GM20431 (cell line): ENCODE data around the gene ZBTB8OS.
"Not testable (repeated sequence)": the region's sequence is repeated elsewhere in the genome, so short reads cannot be mapped to it uniquely, and the experiment has no call there.

Source experiments
- in situ Hi-C: fragments of 300-500 bp; cut with MseI, MboI; formaldehyde crosslinking; loops from one replicate; pipeline ENCODE4 v1.15.0; 2020; ENCODE audit warnings: low sequenced_read_pairs; ENCODE audit not compliant: unreplicated experiment

Gene ZBTB8OS

DNA sequence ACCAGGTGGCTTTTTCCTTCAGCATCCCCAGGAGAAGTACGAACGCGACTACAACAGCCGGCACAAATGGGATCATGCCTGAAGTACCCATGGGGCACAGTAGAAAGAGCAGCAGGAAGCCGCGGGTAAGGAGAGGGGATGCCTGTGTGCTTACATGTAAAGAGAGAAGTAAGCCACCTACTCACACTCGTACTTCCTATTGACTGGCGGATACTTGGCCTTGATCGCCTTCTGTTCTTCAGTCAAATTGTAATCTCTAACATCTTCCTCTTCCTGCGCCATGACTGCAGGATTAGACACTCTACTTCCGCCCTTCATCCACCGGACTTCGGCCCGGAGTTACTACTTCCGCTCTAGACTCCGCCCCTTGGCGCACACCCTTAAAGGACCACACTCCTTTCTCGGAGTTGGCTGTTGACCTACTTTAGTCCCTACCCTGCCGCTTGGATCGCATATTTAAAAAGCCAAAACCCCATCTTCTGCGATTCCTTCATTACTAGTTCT is at the start of gene ZBTB8OS:
TSS of gene ZBTB8OS (minus strand) at position 303 of the 504 bp plus-strand sequence. CDS start at position 282, 21 bp downstream.
- in situ Hi-C loops: no loop called here

DNA sequence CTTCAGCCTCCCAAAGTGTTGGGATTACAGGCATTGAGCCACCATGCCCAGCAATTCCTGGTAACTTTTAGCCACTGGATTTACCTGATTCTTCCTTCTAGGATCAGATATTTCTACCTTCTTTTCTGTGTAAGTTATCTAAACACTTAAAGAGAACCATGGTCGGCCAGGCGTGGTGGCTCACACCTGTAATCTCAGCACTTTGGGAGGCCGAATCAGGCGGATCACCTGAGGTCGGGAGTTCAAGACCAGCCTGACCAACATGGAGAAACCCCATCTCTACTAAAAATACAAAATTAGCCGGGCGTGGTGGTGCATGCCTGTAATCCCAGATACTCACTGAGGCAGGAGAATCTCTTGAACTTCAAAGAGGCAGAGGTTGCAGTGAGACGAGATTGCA is 46.6 kb upstream of the ZBTB8OS start:
- in situ Hi-C loops: not testable (repeated sequence)

DNA sequence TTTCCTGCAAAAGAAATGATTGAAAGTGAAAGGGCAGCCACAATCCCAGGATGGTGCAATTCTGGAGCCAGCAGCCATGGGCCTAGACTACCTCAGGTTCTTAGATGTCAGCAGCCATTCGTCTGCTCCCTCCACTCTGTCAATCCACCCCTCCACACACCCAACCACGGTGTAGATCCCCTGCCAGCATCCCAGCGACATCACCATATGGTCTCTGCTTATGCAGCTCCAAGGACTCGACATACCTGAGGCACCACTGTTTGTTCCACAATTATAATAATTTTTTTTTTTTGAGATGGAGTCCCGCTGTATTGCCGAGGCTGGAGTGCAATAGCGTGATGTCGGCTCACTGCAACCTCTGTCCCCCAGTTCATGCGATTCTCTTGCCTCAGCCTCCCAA is 45.7 kb upstream of the ZBTB8OS start:
- in situ Hi-C loops: no loop called here

DNA sequence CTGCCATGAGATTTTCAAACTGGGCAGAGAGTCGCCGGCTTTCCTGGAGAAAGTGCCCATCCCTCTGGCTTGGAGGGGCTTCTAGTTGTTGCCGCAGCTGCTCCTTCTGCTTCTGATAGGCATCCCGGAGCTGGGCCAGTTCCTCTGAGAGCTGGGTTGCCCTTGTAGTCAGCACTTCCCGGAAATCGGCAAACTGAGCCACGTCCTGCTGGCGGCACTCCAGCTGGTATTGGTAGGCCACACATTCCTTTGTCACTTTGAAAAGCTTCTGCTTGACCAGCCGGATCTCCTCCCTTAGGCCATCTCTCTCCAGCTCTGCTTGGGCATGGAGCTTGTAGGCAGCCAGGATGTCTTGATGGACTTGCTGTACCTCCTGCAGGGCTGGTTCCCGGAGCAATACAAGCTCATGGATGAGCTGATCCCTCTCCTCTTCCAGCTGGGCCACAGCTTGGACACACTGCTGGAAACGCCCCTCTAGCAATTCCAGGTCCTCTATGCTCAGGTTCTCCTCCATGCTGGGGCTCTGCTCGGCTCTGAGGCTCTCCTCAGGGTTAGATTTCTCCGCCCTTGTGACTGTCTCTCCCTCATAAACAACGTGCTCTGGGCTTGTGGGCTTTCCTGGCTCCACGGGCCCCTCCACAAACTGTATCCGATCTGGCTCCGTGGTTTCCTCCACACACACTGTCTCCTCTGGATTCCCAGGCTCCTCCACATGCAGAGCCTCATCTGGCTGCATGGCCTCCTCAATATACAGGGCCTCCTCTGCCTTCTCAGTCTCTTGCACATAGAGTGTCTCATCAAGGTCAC is 45.0 kb upstream of the ZBTB8OS start:
- in situ Hi-C loops: no loop called here

DNA sequence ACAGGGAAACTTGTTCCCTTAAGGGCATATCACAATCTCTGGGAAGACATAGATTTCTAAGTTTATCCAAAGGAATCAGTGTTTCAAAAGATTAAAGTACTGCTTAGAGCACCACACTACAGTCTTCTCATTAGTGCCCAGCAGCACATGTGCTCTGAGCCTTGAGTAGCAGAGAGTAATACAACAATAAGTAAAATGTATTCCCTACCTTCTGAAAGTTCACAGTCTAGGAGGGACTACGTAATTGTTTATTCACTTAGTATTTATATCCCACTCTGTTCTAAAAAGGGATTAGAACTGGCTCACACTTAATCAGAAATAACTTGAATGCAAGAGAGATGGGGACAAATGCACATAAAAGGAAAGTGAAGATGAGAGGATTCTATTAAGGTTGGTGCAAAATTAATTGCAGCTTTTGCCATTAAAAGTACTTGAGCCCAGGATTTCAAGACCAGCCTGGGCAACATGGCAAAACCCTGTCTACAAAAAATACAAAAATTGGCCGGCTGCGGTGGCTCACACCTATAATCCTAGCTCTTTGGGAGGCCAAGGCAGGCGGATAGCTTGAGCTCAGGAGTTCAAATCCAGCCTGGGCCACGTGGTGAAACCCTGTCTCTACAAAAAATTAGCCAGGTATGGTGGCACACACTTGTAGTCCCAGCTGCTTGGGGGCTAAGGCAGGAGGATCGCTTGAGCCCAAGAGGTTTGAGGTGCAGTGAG is 43.3 kb upstream of the ZBTB8OS start:
- in situ Hi-C loops: no loop called here

DNA sequence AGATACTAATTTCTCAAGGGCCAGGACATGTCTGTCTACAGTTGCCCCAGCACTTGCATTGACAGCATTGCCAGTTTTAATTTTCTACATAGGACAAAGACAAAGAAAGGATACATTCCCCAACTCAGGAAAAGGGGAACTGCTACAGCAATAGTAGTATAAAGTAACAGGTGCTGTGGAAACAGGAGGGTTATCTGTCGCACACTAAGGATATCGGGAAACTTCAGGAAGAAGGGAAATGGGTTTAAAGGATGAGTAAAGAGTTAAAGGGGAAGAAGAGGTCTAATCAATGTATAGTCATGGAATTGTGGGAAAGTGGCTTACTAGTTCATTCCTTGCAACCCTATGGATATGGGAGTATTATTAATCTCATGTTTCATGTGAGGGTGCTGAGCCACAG is 36.0 kb upstream of the ZBTB8OS start:
- in situ Hi-C loops: no loop called here

DNA sequence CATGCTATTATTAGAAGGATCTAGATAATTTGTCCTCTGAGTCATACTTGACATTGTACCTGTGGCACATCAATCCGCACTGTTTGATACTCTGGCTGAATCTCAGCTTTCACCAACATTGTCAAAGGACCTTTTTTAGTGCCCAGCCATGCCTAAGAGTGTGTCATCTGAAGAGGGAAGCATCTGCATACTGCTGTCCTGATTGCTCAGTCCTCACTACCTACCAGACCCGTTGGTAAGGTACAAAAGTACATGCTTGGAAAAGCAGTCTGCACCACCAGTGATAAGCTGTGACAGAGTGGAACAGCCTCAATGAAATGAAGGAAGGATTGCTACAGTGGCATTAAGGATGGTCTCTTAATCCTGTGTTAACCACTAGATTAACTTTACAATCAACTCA is 35.1 kb upstream of the ZBTB8OS start:
- in situ Hi-C loops: no loop called here

DNA sequence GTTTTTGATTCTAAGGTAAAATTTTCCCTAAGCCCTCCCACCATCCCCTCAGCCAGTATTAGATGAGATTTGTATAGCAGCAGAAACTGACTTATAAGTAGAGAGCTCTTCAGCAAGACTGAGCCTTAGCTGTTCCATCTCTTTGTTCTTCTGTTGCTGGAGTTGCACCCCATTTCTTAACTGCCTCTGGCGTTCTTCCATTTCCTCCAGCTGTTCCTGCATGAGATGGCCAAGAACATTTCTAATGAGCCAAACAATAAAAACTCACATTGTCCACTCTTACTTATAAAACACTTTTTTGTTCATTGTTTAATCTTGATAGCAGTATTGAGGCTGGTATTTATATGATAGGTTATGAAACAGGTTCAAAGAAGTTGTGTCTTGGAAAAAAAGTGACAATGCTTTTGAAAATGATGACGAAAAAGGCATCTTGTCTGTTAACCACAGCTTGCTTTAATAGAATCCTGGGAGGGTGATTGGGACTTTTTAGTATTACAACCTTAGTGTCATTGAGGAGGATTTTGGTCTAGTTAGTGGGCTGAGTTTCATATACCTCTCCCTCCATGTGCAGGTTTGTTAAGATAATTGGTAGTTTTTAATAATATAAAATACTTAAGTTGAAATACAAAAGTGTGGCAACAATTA is 33.9 kb upstream of the ZBTB8OS start:
- in situ Hi-C loops: no loop called here

DNA sequence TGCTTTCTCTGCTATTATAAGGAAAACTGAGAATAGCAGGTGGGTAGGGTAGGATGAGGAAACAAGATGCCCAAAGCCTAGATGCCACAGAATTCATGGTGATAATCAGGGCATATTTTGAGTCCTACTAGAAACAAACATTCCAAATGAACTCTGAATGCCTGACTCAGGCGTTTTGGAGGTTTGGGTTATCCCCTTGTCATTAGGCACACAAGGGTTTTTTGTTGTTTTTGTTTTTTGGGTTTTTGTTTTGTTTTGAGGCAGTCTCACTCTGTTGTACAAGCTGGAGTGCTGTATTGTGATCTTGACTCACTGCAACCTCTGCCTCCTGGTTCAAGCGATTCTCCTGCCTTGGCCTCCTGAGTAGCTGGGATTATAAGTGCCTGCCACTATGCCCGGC is 33.0 kb upstream of the ZBTB8OS start:
- in situ Hi-C loops: no loop called here

DNA sequence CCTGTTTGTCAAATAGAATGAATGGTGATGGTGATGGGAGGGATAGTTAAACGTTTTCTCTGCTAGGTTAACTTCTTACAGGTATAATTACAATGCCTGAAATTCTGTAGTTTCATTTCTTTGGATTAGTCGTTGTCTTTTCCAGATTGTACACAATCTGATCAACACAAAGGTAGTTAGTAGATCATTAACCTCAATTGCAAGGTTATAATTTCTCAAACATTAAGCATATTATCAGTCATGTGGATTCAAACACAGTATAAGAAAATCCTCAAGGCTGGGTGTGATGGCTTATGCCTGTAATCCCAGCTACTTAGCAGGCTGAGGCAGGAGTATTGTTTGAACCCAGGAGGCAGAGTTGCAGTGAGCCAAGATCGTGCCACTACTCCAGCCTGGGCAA is 31.6 kb upstream of the ZBTB8OS start:
- in situ Hi-C loops: no loop called here

DNA sequence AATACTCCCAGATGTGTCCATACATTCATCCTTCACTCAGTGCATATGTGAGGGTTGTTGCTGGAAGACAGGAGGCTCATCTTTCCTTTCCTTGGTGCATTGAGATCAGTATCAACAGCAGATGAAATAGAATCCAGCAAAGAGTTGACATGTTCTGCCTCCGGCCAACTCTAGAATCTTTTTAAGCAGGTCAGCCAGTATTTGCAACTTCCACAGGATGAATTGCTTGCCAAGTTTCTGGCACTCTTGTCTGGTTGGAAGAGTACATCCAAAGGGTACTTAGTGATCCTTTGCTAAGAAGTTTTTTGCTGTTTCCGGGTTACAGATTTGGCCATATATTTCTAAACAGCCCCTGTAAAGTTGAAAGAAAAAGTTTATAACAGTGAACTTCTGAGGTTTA is 31.2 kb upstream of the ZBTB8OS start:
- in situ Hi-C loops: no loop called here

DNA sequence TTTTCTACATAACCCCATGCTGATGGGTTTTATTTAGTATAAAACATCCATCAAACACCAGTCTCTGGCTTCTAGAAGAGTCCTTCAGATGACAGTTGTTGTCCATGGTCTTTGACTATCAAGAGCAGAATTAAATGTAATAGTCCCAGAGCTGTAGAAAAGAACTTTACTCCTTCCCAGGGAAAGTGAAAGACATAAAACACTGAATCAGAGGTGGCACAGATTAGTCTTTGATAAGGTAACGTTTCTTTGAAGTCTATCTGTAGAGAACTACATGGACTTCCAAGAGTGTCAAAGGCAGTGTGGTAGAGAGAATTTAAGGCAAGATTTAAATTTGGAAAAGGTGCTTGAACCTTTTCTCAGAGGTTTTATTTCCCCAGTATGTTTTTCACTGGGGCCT is 30.3 kb upstream of the ZBTB8OS start:
- in situ Hi-C loops: no loop called here

DNA sequence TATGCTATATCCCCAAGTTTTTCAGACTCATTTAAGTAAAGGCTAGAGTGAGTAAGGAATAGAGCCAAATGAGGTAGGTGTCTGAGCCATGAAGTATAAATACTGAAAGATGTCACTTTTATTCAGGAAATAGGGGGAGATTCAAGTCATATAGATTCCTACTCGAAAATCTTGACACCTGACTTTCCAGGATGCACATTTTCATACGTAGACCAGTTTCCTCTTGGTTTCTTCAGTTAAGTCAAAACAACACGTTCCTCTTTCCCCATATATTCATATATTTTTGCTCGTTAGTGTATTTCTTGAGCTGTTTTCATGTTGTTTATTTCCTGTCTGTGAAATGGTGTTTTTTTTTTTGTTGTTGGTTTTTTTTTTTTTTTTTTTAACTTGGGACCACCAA is 29.6 kb upstream of the ZBTB8OS start:
- in situ Hi-C loops: not testable (repeated sequence)

DNA sequence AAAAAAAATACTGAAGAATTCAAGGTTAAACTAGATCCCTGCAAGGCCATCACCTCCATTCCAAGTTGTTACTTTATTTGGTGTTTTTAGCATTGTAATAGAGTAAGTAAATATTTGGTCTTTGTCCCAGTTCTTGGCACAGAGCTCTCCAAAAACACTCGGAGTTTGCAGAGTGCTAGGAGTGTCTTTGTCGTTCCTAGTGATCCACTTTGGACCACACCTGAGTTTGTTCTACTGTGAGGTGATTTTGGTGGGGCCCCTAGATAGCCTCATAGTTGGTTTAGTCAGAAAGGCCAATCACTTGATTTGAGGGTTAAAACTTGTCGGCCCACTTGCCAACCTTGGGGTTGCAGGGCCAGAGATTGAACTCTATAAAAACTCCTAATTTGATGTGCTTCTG is 26.6 kb upstream of the ZBTB8OS start:
- in situ Hi-C loops: no loop called here

DNA sequence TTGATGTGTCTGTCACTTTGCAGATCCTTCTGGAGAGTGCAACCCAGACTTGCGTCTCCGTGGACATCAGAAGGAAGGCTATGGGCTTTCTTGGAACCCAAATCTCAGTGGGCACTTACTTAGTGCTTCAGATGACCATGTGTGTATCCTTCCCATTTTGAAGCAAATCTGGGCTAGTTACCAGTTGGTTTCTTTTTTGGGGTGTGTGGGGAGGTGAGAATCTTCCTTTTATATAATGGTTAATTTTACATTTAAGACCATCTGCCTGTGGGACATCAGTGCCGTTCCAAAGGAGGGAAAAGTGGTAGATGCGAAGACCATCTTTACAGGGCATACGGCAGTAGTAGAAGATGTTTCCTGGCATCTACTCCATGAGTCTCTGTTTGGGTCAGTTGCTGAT is 18.4 kb upstream of the ZBTB8OS start:
- in situ Hi-C loops: not testable (repeated sequence)

DNA sequence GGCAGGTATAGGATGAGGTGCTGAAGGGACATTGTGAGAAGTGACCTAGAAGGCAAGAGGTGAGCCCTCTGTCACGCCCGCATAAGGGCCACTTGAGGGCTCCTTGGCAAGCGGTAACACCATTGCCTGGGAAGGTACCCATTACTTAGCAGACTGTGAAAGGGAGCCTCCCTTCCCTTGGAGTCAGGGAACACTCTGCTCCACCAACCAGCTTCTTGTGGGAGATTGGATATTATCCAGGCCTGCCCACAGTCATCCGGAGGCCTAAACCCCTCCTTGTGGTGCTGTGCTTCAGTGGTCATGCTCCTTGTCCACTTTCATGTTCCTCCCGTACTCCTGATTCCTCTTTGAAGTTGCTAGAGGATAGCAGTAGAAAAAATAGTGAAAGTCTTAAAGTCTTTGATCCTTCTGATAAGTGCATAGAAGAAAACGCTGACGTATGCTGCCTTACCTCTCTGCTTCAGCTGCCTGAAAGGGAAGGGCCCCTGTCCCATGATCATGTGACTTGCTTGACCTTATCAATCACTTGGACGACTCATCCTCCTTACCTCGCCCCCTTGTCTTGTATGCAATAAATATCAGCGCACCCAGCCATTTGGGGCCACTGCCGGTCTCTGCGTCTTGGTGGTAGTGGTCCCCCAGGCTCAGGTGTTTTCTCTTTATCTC is 16.7 kb upstream of the ZBTB8OS start:
- in situ Hi-C loops: no loop called here

DNA sequence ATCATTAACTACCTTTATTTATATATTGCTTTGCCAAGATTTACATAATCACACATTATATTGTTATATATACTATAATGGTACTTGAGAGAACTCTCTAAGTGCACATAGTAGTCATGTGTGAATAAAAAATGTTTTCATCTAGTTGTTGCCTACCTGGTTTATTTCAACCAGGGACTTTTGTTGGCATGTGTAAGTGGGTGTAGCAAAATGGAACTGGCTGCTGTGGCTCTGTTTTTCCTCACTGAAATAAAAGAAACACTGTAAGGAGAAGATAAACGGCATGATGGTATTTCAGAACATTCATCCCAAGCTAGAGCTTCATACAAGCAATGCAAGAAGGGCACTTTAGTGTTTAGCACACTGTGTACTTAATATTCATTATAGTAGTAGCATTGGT is 15.6 kb upstream of the ZBTB8OS start:
- in situ Hi-C loops: no loop called here

DNA sequence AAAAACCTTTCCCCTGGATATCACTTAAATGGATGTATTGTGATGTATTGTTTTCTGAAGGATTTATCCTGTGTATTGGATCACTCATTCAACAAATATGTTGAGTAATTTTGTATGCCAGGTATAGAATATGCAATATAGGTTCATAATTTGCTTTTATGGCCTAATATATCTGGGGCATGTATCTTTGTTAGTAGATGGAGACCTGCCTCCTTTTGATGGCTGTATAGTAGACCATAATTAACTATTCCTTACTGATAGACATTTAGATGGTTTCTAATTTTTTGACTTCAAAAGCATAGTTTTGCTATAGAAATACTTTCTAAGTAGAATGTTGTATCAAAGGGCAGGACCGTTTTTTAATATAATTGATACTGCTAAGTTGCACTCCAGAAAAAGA is 9.2 kb upstream of the ZBTB8OS start:
- in situ Hi-C loops: no loop called here

DNA sequence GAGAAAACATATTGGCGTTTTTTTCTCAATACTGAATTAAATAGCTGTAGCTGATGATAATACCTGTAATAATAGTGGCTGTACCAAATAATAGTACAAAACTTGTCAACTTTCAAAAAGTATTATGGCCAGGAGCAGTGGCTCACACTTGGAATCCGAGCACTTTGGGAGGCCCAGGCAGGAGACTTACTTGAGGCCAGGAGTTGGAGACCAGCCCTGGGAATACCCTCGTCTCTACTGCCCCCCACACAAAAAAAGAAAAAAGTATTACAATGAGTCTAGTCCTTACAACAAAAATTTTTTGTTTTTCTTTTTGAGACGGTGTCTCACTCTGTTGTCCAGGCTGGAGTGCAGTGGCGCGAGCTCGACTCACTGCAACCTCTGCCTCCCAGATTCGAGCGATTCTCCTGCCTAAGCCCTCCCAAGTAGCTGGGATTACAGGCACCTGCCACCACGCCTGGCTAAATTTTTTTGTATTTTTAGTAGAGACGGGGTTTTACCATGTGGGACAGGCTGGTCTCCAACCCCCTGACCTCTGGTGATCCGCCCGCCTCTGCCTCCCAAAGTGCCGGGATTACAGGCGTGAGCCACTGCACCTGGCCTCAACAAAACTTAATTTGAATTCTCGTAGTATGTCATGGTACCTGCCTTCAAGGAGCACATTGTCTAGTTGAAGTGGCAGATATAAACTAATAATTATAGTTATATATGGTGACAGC is 2.1 kb upstream of the ZBTB8OS start:
- in situ Hi-C loops: no loop called here
